Effector memory CD4-positive, alpha-beta T cell (primary cell): ENCODE measurements around the gene IL22RA2.
"Not testable (repeated sequence)": the region's sequence is repeated elsewhere in the genome, so short reads cannot be mapped to it uniquely, and the experiment has no call there.

ENCODE experiments used
- DNase-seq, 3 donors: peaks; one replicate each; pipeline ENCODE4 v3.0.0-alpha.2; 2020
- H3K27ac ChIP-seq: 2 replicates; pipeline ENCODE4 v1.7.0; 2013; ENCODE audit warnings: mild to moderate bottlenecking, low read length, moderate library complexity; ENCODE audit not compliant: insufficient read depth, poor library complexity, severe bottlenecking
- H3K27me3 ChIP-seq: replicated peaks from 2 replicates; pipeline ENCODE4 v1.7.0; 2013; ENCODE audit warnings: mild to moderate bottlenecking, low read length; ENCODE audit not compliant: insufficient read depth, control insufficient read depth, poor library complexity, severe bottlenecking
- H3K36me3 ChIP-seq: 2 replicates; pipeline ENCODE4 v1.7.0; 2013; ENCODE audit warnings: mild to moderate bottlenecking, low read length, moderate library complexity; ENCODE audit not compliant: control insufficient read depth, insufficient read depth
- H3K4me1 ChIP-seq: 2 replicates; pipeline ENCODE4 v1.7.0; 2013; ENCODE audit warnings: low read length, mild to moderate bottlenecking; ENCODE audit not compliant: control insufficient read depth, insufficient read depth, poor library complexity, severe bottlenecking
- H3K4me3 ChIP-seq: 2 replicates; pipeline ENCODE4 v1.7.0; 2013; ENCODE audit warnings: low read length, low read depth, mild to moderate bottlenecking; ENCODE audit not compliant: insufficient read depth, poor library complexity, severe bottlenecking
- H3K9me3 ChIP-seq: 2 replicates; pipeline ENCODE4 v1.7.0; 2013; ENCODE audit warnings: mild to moderate bottlenecking, low read length, moderate library complexity; ENCODE audit not compliant: control insufficient read depth

Gene IL22RA2

GRCh38 chr6:137214931-137215330 is 41.5 kb upstream of the IL22RA2 start:
- H3K4me1 ChIP-seq, result peaks cover 25% of the 10 kb centered on the region
- no peak overlapping the region for H3K4me3 ChIP-seq
- no peak overlapping the region for H3K27ac ChIP-seq
- DNase-seq, result no peak
- H3K36me3 ChIP-seq, result no peaks in the 10 kb centered on the region
- no peaks in the 10 kb centered on the region for H3K9me3 ChIP-seq
- no peaks in the 10 kb centered on the region for H3K27me3 ChIP-seq

DNA sequence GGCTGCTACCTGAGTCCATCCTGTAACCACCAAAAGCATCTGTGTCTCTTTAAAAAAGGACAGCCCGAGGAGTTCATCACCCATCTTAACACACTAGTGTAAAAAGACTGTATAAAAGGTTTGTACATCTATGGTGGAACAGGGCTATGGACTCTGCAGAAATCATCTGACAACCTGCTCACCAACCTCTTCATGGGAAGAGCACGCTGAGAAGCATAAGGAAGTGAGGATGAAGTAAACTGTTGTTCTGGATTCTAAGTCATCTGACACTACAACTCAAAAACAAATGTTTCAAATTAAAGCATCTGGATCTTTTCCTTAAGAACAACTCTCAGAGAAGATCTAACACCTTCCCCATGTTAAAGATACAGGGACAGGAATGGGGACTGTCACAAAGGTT is 40.4 kb upstream of the IL22RA2 start:
- H3K9me3 ChIP-seq, result no peaks in the 10 kb centered on the region
- H3K4me1 ChIP-seq, result peaks cover 19% of the 10 kb centered on the region
- H3K36me3 ChIP-seq, result no peaks in the 10 kb centered on the region
- no peak overlapping the region for H3K4me3 ChIP-seq
- H3K27me3 ChIP-seq, result no peaks in the 10 kb centered on the region
- DNase-seq, result no peak
- H3K27ac ChIP-seq, result no peak overlapping the region

GRCh38 chr6:137213331-137213740 is 39.9 kb upstream of the IL22RA2 start:
- Histone ChIP-seq H3K27ac (no peak overlapping the region), H3K4me1 (peaks cover 19% of the 10 kb centered on the region), H3K27me3 (no peaks in the 10 kb centered on the region), H3K9me3 (no peaks in the 10 kb centered on the region), H3K36me3 (no peaks in the 10 kb centered on the region), H3K4me3 (no peak overlapping the region)
- no peak for DNase-seq

GRCh38 chr6:137211910-137212309 is 38.5 kb upstream of the IL22RA2 start:
- Histone ChIP-seq H3K4me1 (peaks cover 7% of the 10 kb centered on the region), H3K4me3 (no peak overlapping the region), H3K9me3 (no peaks in the 10 kb centered on the region), H3K27ac (no peak overlapping the region), H3K27me3 (no peaks in the 10 kb centered on the region), H3K36me3 (no peaks in the 10 kb centered on the region)
- no peak for DNase-seq

- no peak for DNase-seq
- peaks cover under 1% of the 10 kb centered on the region for H3K36me3 ChIP-seq
- no peak overlapping the region for H3K4me3 ChIP-seq
- peaks cover 7% of the 10 kb centered on the region for H3K4me1 ChIP-seq
- no peaks in the 10 kb centered on the region for H3K27me3 ChIP-seq
- H3K9me3 ChIP-seq, result no peaks in the 10 kb centered on the region
- no peak overlapping the region for H3K27ac ChIP-seq
Measured at GRCh38 chr6:137210903-137211302, 37.5 kb upstream of the IL22RA2 start.

DNA sequence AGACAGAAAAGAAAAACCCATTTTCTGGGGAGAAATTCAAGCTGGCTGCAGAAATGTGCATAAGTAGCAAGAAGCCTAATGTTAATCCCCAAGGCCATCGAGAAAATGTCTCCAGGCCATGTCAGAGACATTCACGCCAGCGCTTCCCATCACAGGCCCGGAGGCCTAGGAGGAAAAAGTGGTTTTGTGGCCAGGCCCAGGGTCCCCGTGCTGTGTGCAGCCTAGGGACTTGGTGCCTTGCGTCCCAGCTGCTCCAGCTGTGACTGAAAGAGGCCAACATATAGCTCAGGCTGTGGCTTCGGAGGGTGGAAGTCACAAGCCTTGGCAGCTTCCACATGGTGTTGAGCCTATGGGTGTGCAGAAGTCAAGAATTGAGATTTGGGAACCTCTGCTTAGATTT is 34.8 kb upstream of the IL22RA2 start:
- Histone ChIP-seq H3K4me3 (no peak overlapping the region), H3K4me1 (no peaks in the 10 kb centered on the region), H3K36me3 (peaks cover 20% of the 10 kb centered on the region), H3K27ac (no peak overlapping the region), H3K27me3 (no peaks in the 10 kb centered on the region), H3K9me3 (no peaks in the 10 kb centered on the region)
- no peak for DNase-seq

DNA sequence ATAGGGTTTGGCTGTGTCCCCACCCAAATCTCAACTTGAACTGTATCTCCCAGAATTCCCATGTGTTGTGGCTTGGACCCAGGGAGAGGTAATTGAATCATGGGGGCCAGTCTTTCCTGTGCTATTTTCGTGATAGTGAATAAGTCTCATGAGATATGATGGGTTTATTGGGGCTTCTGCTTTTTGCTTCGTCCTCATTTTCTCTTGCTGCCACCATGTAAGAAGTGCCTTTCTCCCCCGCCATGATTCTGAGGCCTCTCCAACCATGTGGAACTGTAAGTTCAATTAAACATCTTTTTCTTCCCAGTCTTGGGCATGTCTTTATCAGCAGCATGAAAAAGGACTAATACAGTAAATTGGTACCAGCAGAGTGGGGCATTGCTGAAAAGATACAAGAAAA is 34.0 kb upstream of the IL22RA2 start:
- not testable (repeated sequence) for H3K9me3 ChIP-seq, DNase-seq, H3K27ac ChIP-seq, H3K4me3 ChIP-seq, H3K27me3 ChIP-seq, H3K4me1 ChIP-seq
- peaks cover 28% of the 10 kb centered on the region for H3K36me3 ChIP-seq

- peaks cover 34% of the 10 kb centered on the region for H3K36me3 ChIP-seq
- no peak overlapping the region for H3K27ac ChIP-seq
- H3K27me3 ChIP-seq, result no peaks in the 10 kb centered on the region
- H3K4me1 ChIP-seq, result no peaks in the 10 kb centered on the region
- no peaks in the 10 kb centered on the region for H3K9me3 ChIP-seq
- no peak for DNase-seq
- H3K4me3 ChIP-seq, result no peak overlapping the region
Measured at GRCh38 chr6:137206577-137206976, 33.1 kb upstream of the IL22RA2 start.

DNA sequence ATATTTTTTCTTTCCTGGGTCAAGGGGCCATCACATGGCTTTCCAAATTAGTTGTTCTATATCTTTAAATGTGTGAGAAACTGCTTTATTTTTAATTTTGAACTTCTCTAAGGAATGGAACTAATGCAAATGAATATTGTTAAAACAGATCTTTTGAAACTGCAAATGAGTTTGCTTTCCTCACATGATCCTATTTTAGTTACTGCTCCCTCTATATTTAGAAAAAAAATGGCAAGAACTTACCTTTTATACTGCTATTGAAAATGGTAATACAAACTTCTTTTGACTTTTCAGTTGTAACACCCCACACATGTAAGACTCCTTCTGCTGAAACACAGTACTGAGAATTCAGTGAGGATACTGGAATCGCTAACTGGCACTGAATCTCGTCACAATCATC is 29.8 kb upstream of the IL22RA2 start:
- H3K27ac ChIP-seq, result no peak overlapping the region
- no peaks in the 10 kb centered on the region for H3K27me3 ChIP-seq
- no peak for DNase-seq
- H3K9me3 ChIP-seq, result no peaks in the 10 kb centered on the region
- H3K36me3 ChIP-seq, result peaks cover 51% of the 10 kb centered on the region
- no peaks in the 10 kb centered on the region for H3K4me1 ChIP-seq
- no peak overlapping the region for H3K4me3 ChIP-seq

GRCh38 chr6:137202078-137202477 is 28.6 kb upstream of the IL22RA2 start:
- H3K9me3 ChIP-seq, result no peaks in the 10 kb centered on the region
- no peaks in the 10 kb centered on the region for H3K27me3 ChIP-seq
- peaks cover 52% of the 10 kb centered on the region for H3K36me3 ChIP-seq
- DNase-seq, result no peak
- no peak overlapping the region for H3K4me3 ChIP-seq
- H3K27ac ChIP-seq, result no peak overlapping the region
- no peaks in the 10 kb centered on the region for H3K4me1 ChIP-seq

GRCh38 chr6:137201006-137201405 is 27.6 kb upstream of the IL22RA2 start:
- Histone ChIP-seq H3K27me3 (no peaks in the 10 kb centered on the region), H3K4me3 (no peak overlapping the region), H3K27ac (no peak overlapping the region), H3K9me3 (no peaks in the 10 kb centered on the region), H3K36me3 (peaks cover 52% of the 10 kb centered on the region), H3K4me1 (peaks cover 2% of the 10 kb centered on the region)
- no peak for DNase-seq
